PC-3 (cell line): Measurements from ENCODE around the gene BPIFB2. TPM values are rescaled to one million over a fixed set of nuclear protein-coding genes. Genes with fewer than 3 reads are reported as not detected.

Source experiments
- ATAC-seq: fragments of 200-7000 bp; cut with Tn5 transposase; 2 replicates; pipeline ENCODE4 v1.9.1; 2020; ENCODE audit warnings: mild to moderate bottlenecking, moderate library complexity
- BruUV-seq: library from RNA; stranded (reverse); fragments of 400-500 nt; replicated peaks from 2 replicates; lab custom pipeline; 2021; lab: Mats Ljungman, UMichigan
- CTCF ChIA-PET: fragments of 300-600 bp; sonication (Branson Sonifier 250); formaldehyde crosslinking; loops from one replicate; lab custom pipeline; 2022; ENCODE audit warnings: antibody characterized with exemption; lab: Charles Lee
- POLR2A ChIA-PET: fragments of 300-600 bp; sonication (Branson Sonifier 250); formaldehyde crosslinking; loops from one replicate; lab custom pipeline; 2022; ENCODE audit warnings: antibody characterized with exemption; ENCODE audit not compliant: unreplicated experiment; lab: Charles Lee
- DNase-seq: peaks from one replicate; pipeline ENCODE4 v3.0.0-alpha.2; 2015
- H2AFZ ChIP-seq: fragments of 300-600 bp; sonication (generic); 2 replicates; pipeline ENCODE4 v1.6.0; 2016; ENCODE audit warnings: antibody characterized with exemption, low read length
- H3F3A ChIP-seq: fragments of 300-600 bp; sonication (generic); one replicate; pipeline ENCODE4 v1.6.0; 2017; ENCODE audit warnings: antibody characterized with exemption, low read length, control low read depth, mild to moderate bottlenecking; ENCODE audit not compliant: unreplicated experiment
- H3K27ac ChIP-seq: fragments of 300-600 bp; sonication (generic); 2 replicates; pipeline ENCODE4 v1.5.1; 2016; ENCODE audit warnings: mild to moderate bottlenecking, low read length
- H3K27me3 ChIP-seq: fragments of 300-600 bp; sonication (generic); 2 replicates; pipeline ENCODE4 v1.6.1; 2016; ENCODE audit warnings: low read length, mixed read lengths
- H3K36me3 ChIP-seq: fragments of 300-600 bp; sonication (generic); 2 replicates; pipeline ENCODE4 v1.6.1; 2016; ENCODE audit warnings: low read depth, mixed run types, low read length, mixed read lengths
- H3K4me1 ChIP-seq: fragments of 300-600 bp; sonication (generic); 2 replicates; pipeline ENCODE4 v1.5.1; 2016; ENCODE audit warnings: low read length; ENCODE audit not compliant: insufficient read depth
- H3K4me2 ChIP-seq: fragments of 300-600 bp; sonication (generic); 2 replicates; pipeline ENCODE4 v1.6.0; 2016; ENCODE audit warnings: low read length
- H3K4me3 ChIP-seq: fragments of 300-600 bp; sonication (generic); 2 replicates; pipeline ENCODE4 v1.5.1; 2016; ENCODE audit warnings: mild to moderate bottlenecking, low read length, mixed read lengths
- H3K79me2 ChIP-seq: fragments of 300-600 bp; sonication (generic); 2 replicates; pipeline ENCODE4 v1.6.1; 2017; ENCODE audit warnings: low read length, mixed read lengths
- H3K9ac ChIP-seq: fragments of 300-600 bp; sonication (generic); 2 replicates; pipeline ENCODE4 v1.6.0; 2016; ENCODE audit warnings: mild to moderate bottlenecking, low read length
- H3K9me2 ChIP-seq: fragments of 300-600 bp; sonication (generic); replicated peaks from 2 replicates; pipeline ENCODE4 v1.6.1; 2016; ENCODE audit warnings: mixed run types, low read length, mixed read lengths
- H3K9me3 ChIP-seq: fragments of 300-600 bp; sonication (generic); 2 replicates; pipeline ENCODE4 v1.6.1; 2016; ENCODE audit warnings: low read length, mixed read lengths
- H4K20me1 ChIP-seq: fragments of 300-600 bp; sonication (generic); 2 replicates; pipeline ENCODE4 v1.6.1; 2016; ENCODE audit warnings: low read length, mixed read lengths
- CTCF ChIP-seq: fragments of 300-600 bp; sonication (generic); conservative IDR thresholded peaks from 2 replicates; pipeline ENCODE4 v1.5.1; 2017; ENCODE audit warnings: antibody characterized with exemption, low read depth, mild to moderate bottlenecking, low read length
- EZH2 ChIP-seq: fragments of 300-600 bp; sonication (generic); IDR thresholded peaks from one replicate; pipeline ENCODE4 v1.6.1; 2017; ENCODE audit warnings: antibody characterized with exemption, mild to moderate bottlenecking, low read length; ENCODE audit not compliant: unreplicated experiment
- EZH2phosphoT487 ChIP-seq: fragments of 300-600 bp; sonication (generic); IDR thresholded peaks from 2 replicates; pipeline ENCODE4 v1.6.1; 2018; ENCODE audit warnings: mild to moderate bottlenecking, antibody characterized with exemption, low read length, borderline replicate concordance
- intact Hi-C: fragments of 100-400 bp; cut with micrococcal nuclease; formaldehyde crosslinking; loops from 2 replicates; pipeline ENCODE4 v1.9.0; 2023
- total RNA-seq: library from RNA; depleted of rRNA; stranded (reverse); fragments of >200 nt; gene quantifications from 2 replicates; pipeline ENCODE4 v1.2.3, GENCODE V29; 2014

Gene BPIFB2
- total RNA-seq, 1 experiment from 2014 or later = not detected

- H3K4me1 ChIP-seq = no peaks in the 10 kb centered on the region
- DNase-seq (no peak), ATAC-seq (no peak)
- no peak overlapping the region for H3K27ac ChIP-seq
- no peaks in the 10 kb centered on the region for H3K9me2 ChIP-seq
- no peaks in the 10 kb centered on the region for H3F3A ChIP-seq
- TF ChIP-seq EZH2phosphoT487 (no peak), CTCF (no peak), EZH2 (no peak)
- no peaks in the 10 kb centered on the region for H3K36me3 ChIP-seq
- no peak overlapping the region for H3K4me2 ChIP-seq
- no peaks in the 10 kb centered on the region for H4K20me1 ChIP-seq
- H3K27me3 ChIP-seq = peaks cover 38% of the 10 kb centered on the region
- H3K9ac ChIP-seq = no peak overlapping the region
- H3K79me2 ChIP-seq = no peaks in the 10 kb centered on the region
- ChIA-PET POLR2A (no interaction called here), CTCF (no interaction called here)
- no peaks in the 10 kb centered on the region for H3K9me3 ChIP-seq
- intact Hi-C loops = no loop called here
- no peak overlapping the region for H3K4me3 ChIP-seq
- H2AFZ ChIP-seq = no peak overlapping the region
- BruUV-seq = no TSS peak
These were observed 30.0 kb downstream of the BPIFB2 start for GRCh38 chr20:33037456-33037855.

- CTCF ChIA-PET = no interaction called here
- no peaks in the 10 kb centered on the region for H3F3A ChIP-seq
- DNase-seq (no peak), ATAC-seq (no peak)
- no peak overlapping the region for H3K4me2 ChIP-seq
- POLR2A ChIA-PET = no interaction called here
- no peak overlapping the region for H3K9ac ChIP-seq
- no peaks in the 10 kb centered on the region for H4K20me1 ChIP-seq
- TF ChIP-seq CTCF = no peak
- no peak for TF ChIP-seq EZH2phosphoT487
- no peak for TF ChIP-seq EZH2
- H3K79me2 ChIP-seq = no peaks in the 10 kb centered on the region
- no peak overlapping the region for H2AFZ ChIP-seq
- no peaks in the 10 kb centered on the region for H3K36me3 ChIP-seq
- H3K9me3 ChIP-seq = no peaks in the 10 kb centered on the region
- H3K4me1 ChIP-seq = no peaks in the 10 kb centered on the region
- peaks cover 37% of the 10 kb centered on the region for H3K27me3 ChIP-seq
- H3K27ac ChIP-seq = no peak overlapping the region
- H3K9me2 ChIP-seq = no peaks in the 10 kb centered on the region
- no TSS peak for BruUV-seq
- H3K4me3 ChIP-seq = no peak overlapping the region
- intact Hi-C loops = no loop called here
These were observed 30.7 kb downstream of the BPIFB2 start for GRCh38 chr20:33038243-33038642.

DNA sequence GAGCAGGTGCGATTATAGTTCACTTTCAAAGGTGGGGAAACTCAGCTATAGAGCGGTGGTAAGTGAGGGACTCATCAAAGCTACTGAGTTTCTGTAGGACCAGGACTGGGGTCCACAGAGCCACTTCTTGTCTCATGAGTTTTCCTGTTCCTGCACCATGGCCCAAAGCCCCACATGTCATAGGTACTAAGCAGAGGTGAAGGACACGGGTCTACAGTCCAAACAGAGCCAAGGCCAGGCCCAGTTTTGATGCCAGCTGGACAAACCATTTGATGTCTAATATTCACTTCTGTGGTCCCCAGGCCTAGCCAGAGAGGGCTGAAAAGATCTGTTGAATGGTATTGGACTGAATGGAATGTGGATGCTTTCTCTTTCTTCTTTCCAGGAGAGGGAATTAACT lies 34.9 kb downstream of the BPIFB2 start:
- no peaks in the 10 kb centered on the region for H3K36me3 ChIP-seq
- no peaks in the 10 kb centered on the region for H3F3A ChIP-seq
- no peaks in the 10 kb centered on the region for H3K9me2 ChIP-seq
- no peak overlapping the region for H3K4me2 ChIP-seq
- POLR2A ChIA-PET = no interaction called here
- no peak overlapping the region for H3K9ac ChIP-seq
- H3K27me3 ChIP-seq = peaks cover 17% of the 10 kb centered on the region; the same call in 1 of the 2 replicates
- no peak overlapping the region for H3K4me3 ChIP-seq
- CTCF ChIA-PET = no interaction called here
- intact Hi-C loops = no loop called here
- TF ChIP-seq CTCF = no peak
- TF ChIP-seq EZH2 = no peak
- TF ChIP-seq EZH2phosphoT487 = no peak
- no peaks in the 10 kb centered on the region for H3K4me1 ChIP-seq
- H4K20me1 ChIP-seq = no peaks in the 10 kb centered on the region
- peaks cover 4% of the 10 kb centered on the region; the same call in 1 of the 2 replicates for H3K9me3 ChIP-seq
- no TSS peak for BruUV-seq
- no peak overlapping the region for H3K27ac ChIP-seq
- no peaks in the 10 kb centered on the region for H3K79me2 ChIP-seq
- no peak overlapping the region for H2AFZ ChIP-seq
- ATAC-seq (no peak), DNase-seq (no peak)
